NCI-H69 (cell line): ENCODE results near the gene SMG6.
"Not testable (repeated sequence)": the region's sequence is repeated elsewhere in the genome, so short reads cannot be mapped to it uniquely, and the experiment has no call there.

Source experiments
- DNase-seq: peaks from one replicate; lab custom pipeline; 2025; lab: John Stamatoyannopoulos, UW

Gene SMG6

GRCh38 chr17:2178798-2179501, 124.6 kb downstream of the SMG6 start:
- DNase-seq = no peak

- peak; percentile 74 for DNase-seq
Measured at GRCh38 chr17:2177235-2177811, 126.3 kb downstream of the SMG6 start.

- no peak for DNase-seq
Measured at GRCh38 chr17:2176499-2177169, 127.0 kb downstream of the SMG6 start.

- DNase-seq = no peak
Measured at GRCh38 chr17:2175294-2175628, 128.3 kb downstream of the SMG6 start.

- no peak for DNase-seq
Measured at GRCh38 chr17:2174468-2175293, 128.9 kb downstream of the SMG6 start.

- DNase-seq = no peak
Measured at GRCh38 chr17:2174014-2174413, 129.6 kb downstream of the SMG6 start.

- DNase-seq = no peak
Measured at GRCh38 chr17:2172999-2173398, 130.6 kb downstream of the SMG6 start.

GRCh38 chr17:2172077-2172851, 131.3 kb downstream of the SMG6 start:
- DNase-seq = peak; percentile 14

GRCh38 chr17:2171702-2172076, 131.9 kb downstream of the SMG6 start:
- DNase-seq = no peak

- DNase-seq = peak; percentile 34
Measured at GRCh38 chr17:2170023-2170422, 133.6 kb downstream of the SMG6 start.

GRCh38 chr17:2165723-2166122, 137.9 kb downstream of the SMG6 start:
- not testable (repeated sequence) for DNase-seq

GRCh38 chr17:2158396-2158780, 145.2 kb downstream of the SMG6 start:
- DNase-seq = no peak

- no peak for DNase-seq
Measured at GRCh38 chr17:2157675-2158395, 145.8 kb downstream of the SMG6 start.

GRCh38 chr17:2157081-2157480, 146.5 kb downstream of the SMG6 start:
- no peak for DNase-seq

GRCh38 chr17:2156666-2157065, 146.9 kb downstream of the SMG6 start:
- DNase-seq = no peak

- DNase-seq = no peak
Measured at GRCh38 chr17:2155573-2155972, 148.0 kb downstream of the SMG6 start.

GRCh38 chr17:2151358-2152033, 152.1 kb downstream of the SMG6 start:
- DNase-seq = no peak

- peak; percentile 90 for DNase-seq
Measured at GRCh38 chr17:2150806-2151205, 152.8 kb downstream of the SMG6 start.

- no peak for DNase-seq
Measured at GRCh38 chr17:2149934-2150333, 153.7 kb downstream of the SMG6 start.

- no peak for DNase-seq
Measured at GRCh38 chr17:2146132-2146871, 157.3 kb downstream of the SMG6 start.
